K562 (cell line): ENCODE data around the gene PFAS. TPM values are rescaled to one million over a fixed set of nuclear protein-coding genes. Genes with fewer than 3 reads are reported as not detected.

Source experiments
- FOXK1 ChIP-seq: sonication (generic); formaldehyde crosslinking; IDR thresholded peaks from 2 replicates; pipeline ENCODE4 v1.8.0; 2022; ENCODE audit warnings: missing genetic modification reagents, mild to moderate bottlenecking, borderline replicate concordance
- GABPB1 ChIP-seq: sonication (generic); formaldehyde crosslinking; IDR thresholded peaks from 2 replicates; pipeline ENCODE4 v1.8.0; 2022; ENCODE audit warnings: mild to moderate bottlenecking, missing genetic modification reagents
- MTA2 ChIP-seq: fragments of 450-650 bp; IDR thresholded peaks from 2 replicates; pipeline ENCODE4 v1.6.1; 2016; ENCODE audit warnings: low read depth
- POLR3G ChIP-seq: IDR thresholded peaks from 2 replicates; pipeline ENCODE4 v1.6.1; 2011; ENCODE audit not compliant: insufficient read length, insufficient replicate concordance; ENCODE audit errors: extremely low read depth
- PURB ChIP-seq: sonication (generic); formaldehyde crosslinking; IDR thresholded peaks from 2 replicates; pipeline ENCODE4 v1.9.0; 2021; ENCODE audit warnings: low read depth, mild to moderate bottlenecking, missing genetic modification reagents
- RNF2 ChIP-seq: sonication (generic); IDR thresholded peaks from 2 replicates; pipeline ENCODE4 v1.6.1; 2016
- SIN3B ChIP-seq: fragments of 450-650 bp; IDR thresholded peaks from 2 replicates; pipeline ENCODE4 v1.6.1; 2017; ENCODE audit warnings: low read depth, mild to moderate bottlenecking, moderate library complexity
- TEAD2 ChIP-seq: fragments of 450-650 bp; IDR thresholded peaks from 2 replicates; pipeline ENCODE4 v1.6.1; 2016; ENCODE audit warnings: missing genetic modification characterization, control low read depth, missing compliant biosample characterization
- ZNF785 ChIP-seq: fragments of 250-450 bp; sonication (Bioruptor Pico); IDR thresholded peaks from 2 replicates; pipeline ENCODE4 v1.4.0; 2020; ENCODE audit warnings: mild to moderate bottlenecking
- polyA plus RNA-seq, 8 experiments: library from polyadenylated mRNA; depleted of rRNA in 4 of 8; stranded (reverse) in 5 of 8; unstranded in 3 of 8; fragments of >200 nt; fragmentation: Nextera tagmentation in 2 of 8; fragmentation: Illumina TruSeq in 1 of 8; extraction: Ambion mirVana in 2 of 8; extraction: Trizol in 1 of 8; gene quantifications; 2 replicates each; pipeline versions ENCODE4 v1.2.1 to v1.2.3, GENCODE V29; 2011 to 2014; ENCODE audit warnings: inconsistent platforms in 1 of 8, missing spikeins in 1 of 8
- total RNA-seq, 7 experiments: library from RNA; depleted of rRNA in 6 of 7; stranded (reverse); fragments of >200 nt in 6 of 7; fragmentation: Illumina TruSeq in 2 of 7; extraction: Trizol in 2 of 7; gene quantifications; 2 replicates each; pipeline versions ENCODE4 v1.2.1 to v1.2.3, GENCODE V29; 2011 to 2021; ENCODE audit warnings: low replicate concordance in 1 of 7
- TF ChIP-seq, protein P1 (sequence below): fragments of 250-450 bp; sonication (Bioruptor Pico); IDR thresholded peaks from 2 replicates; pipeline ENCODE4 v1.4.0; 2020; ENCODE audit warnings: mild to moderate bottlenecking, moderate library complexity, borderline replicate concordance
- TF ChIP-seq, protein P2 (sequence below): IDR thresholded peaks from 2 replicates; pipeline ENCODE4 v1.6.1; 2011; ENCODE audit not compliant: insufficient read length; ENCODE audit errors: extremely low read depth
- TF ChIP-seq, protein P3 (sequence below): sonication (generic); formaldehyde crosslinking; IDR thresholded peaks from 2 replicates; pipeline ENCODE4 v1.8.0; 2022; ENCODE audit warnings: missing genetic modification reagents, mild to moderate bottlenecking, borderline replicate concordance
- TF ChIP-seq, protein P4 (sequence below), 2 experiments: fragments of 450-650 bp; formaldehyde crosslinking in 1 of 2; IDR thresholded peaks; 2 replicates each; pipeline versions ENCODE4 v1.4.0 to v1.6.1; 2014 to 2020; ENCODE audit warnings: mild to moderate bottlenecking in 2 of 2, borderline replicate concordance in 1 of 2, low read depth in 1 of 2

Gene PFAS
- total and polyA plus RNA-seq, 9 of the 15 experiments (the other 6 are each of a cell fraction or from before 2014, with no cell fraction given): 11.6 to 131 (median 43.9) TPM

DNA sequence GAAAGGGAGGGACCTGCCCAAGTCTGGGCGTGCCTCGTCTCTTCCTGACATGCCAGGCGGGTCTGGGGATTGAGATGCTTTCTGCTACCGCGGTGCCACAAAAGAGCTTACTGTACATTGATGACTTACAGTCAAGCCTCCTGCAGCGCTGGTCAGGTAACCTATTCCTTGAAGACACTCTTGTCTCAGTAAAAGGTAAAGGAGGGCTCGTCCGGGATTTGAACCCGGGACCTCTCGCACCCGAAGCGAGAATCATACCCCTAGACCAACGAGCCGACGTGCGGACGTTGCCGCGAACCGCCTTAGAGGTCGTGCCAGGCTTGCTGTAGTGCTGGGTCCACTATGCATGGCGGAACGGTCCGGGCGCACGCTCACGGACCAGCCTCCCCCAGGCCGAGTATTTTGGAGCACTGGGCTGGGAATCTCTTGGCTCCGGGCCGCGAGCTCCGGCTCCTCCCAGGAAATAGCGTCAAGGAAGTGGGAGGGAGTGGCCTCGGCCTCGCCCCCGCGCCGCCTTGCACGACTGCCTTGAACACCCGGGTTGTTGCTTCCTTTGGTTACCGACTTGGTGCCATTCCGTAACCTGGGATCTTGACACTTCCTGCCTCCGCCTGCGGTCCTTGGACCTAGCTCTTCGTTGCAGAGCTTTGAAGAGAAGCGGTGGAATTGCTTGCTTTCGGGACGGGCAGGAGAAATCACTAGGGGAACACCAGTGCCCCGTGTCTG lies 26.3 kb upstream of the PFAS start (continued):
- TF ChIP-seq, protein P1, sequence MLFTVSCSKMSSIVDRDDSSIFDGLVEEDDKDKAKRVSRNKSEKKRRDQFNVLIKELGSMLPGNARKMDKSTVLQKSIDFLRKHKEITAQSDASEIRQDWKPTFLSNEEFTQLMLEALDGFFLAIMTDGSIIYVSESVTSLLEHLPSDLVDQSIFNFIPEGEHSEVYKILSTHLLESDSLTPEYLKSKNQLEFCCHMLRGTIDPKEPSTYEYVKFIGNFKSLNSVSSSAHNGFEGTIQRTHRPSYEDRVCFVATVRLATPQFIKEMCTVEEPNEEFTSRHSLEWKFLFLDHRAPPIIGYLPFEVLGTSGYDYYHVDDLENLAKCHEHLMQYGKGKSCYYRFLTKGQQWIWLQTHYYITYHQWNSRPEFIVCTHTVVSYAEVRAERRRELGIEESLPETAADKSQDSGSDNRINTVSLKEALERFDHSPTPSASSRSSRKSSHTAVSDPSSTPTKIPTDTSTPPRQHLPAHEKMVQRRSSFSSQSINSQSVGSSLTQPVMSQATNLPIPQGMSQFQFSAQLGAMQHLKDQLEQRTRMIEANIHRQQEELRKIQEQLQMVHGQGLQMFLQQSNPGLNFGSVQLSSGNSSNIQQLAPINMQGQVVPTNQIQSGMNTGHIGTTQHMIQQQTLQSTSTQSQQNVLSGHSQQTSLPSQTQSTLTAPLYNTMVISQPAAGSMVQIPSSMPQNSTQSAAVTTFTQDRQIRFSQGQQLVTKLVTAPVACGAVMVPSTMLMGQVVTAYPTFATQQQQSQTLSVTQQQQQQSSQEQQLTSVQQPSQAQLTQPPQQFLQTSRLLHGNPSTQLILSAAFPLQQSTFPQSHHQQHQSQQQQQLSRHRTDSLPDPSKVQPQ (CRISPR knock-in tag): no peak
- TF ChIP-seq, protein P2, sequence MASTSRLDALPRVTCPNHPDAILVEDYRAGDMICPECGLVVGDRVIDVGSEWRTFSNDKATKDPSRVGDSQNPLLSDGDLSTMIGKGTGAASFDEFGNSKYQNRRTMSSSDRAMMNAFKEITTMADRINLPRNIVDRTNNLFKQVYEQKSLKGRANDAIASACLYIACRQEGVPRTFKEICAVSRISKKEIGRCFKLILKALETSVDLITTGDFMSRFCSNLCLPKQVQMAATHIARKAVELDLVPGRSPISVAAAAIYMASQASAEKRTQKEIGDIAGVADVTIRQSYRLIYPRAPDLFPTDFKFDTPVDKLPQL: no peak
- TF ChIP-seq FOXK1 (CRISPR knock-in tag) (no peak), ZNF785 (CRISPR knock-in tag) (no peak), TEAD2 (tag) (no peak), RNF2 (peak; percentile 47; the same call in 1 of the 2 replicates), PURB (CRISPR knock-in tag) (no peak), GABPB1 (CRISPR knock-in tag) (no peak; the same call in none of the 2 replicates), POLR3G (no peak), SIN3B (no peak; the same call in 1 of the 2 replicates), MTA2 (no peak)
- TF ChIP-seq, protein P3, sequence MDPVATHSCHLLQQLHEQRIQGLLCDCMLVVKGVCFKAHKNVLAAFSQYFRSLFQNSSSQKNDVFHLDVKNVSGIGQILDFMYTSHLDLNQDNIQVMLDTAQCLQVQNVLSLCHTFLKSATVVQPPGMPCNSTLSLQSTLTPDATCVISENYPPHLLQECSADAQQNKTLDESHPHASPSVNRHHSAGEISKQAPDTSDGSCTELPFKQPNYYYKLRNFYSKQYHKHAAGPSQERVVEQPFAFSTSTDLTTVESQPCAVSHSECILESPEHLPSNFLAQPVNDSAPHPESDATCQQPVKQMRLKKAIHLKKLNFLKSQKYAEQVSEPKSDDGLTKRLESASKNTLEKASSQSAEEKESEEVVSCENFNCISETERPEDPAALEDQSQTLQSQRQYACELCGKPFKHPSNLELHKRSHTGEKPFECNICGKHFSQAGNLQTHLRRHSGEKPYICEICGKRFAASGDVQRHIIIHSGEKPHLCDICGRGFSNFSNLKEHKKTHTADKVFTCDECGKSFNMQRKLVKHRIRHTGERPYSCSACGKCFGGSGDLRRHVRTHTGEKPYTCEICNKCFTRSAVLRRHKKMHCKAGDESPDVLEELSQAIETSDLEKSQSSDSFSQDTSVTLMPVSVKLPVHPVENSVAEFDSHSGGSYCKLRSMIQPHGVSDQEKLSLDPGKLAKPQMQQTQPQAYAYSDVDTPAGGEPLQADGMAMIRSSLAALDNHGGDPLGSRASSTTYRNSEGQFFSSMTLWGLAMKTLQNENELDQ (CRISPR knock-in tag): no peak
- TF ChIP-seq, protein P4, sequence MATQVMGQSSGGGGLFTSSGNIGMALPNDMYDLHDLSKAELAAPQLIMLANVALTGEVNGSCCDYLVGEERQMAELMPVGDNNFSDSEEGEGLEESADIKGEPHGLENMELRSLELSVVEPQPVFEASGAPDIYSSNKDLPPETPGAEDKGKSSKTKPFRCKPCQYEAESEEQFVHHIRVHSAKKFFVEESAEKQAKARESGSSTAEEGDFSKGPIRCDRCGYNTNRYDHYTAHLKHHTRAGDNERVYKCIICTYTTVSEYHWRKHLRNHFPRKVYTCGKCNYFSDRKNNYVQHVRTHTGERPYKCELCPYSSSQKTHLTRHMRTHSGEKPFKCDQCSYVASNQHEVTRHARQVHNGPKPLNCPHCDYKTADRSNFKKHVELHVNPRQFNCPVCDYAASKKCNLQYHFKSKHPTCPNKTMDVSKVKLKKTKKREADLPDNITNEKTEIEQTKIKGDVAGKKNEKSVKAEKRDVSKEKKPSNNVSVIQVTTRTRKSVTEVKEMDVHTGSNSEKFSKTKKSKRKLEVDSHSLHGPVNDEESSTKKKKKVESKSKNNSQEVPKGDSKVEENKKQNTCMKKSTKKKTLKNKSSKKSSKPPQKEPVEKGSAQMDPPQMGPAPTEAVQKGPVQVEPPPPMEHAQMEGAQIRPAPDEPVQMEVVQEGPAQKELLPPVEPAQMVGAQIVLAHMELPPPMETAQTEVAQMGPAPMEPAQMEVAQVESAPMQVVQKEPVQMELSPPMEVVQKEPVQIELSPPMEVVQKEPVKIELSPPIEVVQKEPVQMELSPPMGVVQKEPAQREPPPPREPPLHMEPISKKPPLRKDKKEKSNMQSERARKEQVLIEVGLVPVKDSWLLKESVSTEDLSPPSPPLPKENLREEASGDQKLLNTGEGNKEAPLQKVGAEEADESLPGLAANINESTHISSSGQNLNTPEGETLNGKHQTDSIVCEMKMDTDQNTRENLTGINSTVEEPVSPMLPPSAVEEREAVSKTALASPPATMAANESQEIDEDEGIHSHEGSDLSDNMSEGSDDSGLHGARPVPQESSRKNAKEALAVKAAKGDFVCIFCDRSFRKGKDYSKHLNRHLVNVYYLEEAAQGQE (IDR thresholded peaks at IDR 0.05; ENCODE audit: borderline replicate concordance): no peak
- TF ChIP-seq, protein P4 (CRISPR knock-in tag; IDR thresholded peaks at IDR 0.05; ENCODE audit: low read depth): no peak
